Heart right ventricle (tissue), 16 donors: Measurements from ENCODE around the gene GAB2. TPM values are rescaled to one million over a fixed set of nuclear protein-coding genes. Genes with fewer than 3 reads are reported as not detected.

Experiments used
- ATAC-seq, 8 donors: fragments of 200-7000 bp; cut with Tn5 transposase; one replicate each; pipeline ENCODE4 v1.9.1; 2020; ENCODE audit warnings: mild to moderate bottlenecking in 8 of 8, moderate library complexity in 8 of 8, moderate number of reproducible peaks in 1 of 8
- DNase-seq, 2 donors: peaks; one replicate each; pipeline ENCODE4 v3.0.0-alpha.2; 2020
- H3K27ac ChIP-seq, 10 donors: fragments of 200-600 bp; sonication (generic) in 2 of 10; one replicate each; pipeline versions ENCODE4 v1.5.0 to v1.8.0; 2020 to 2022; ENCODE audit warnings: mild to moderate bottlenecking in 3 of 10
- H3K27me3 ChIP-seq, 7 donors: fragments of 200-600 bp; one replicate each; pipeline ENCODE4 v1.8.0; 2021 to 2022; ENCODE audit warnings: mild to moderate bottlenecking in 2 of 7
- H3K36me3 ChIP-seq, 9 donors: fragments of 200-600 bp; sonication (generic) in 1 of 9; one replicate each; pipeline versions ENCODE4 v1.5.0 to v1.8.0; 2020 to 2022; ENCODE audit warnings: mild to moderate bottlenecking in 2 of 9
- H3K4me1 ChIP-seq, 9 donors: fragments of 200-600 bp; sonication (generic) in 1 of 9; one replicate each; pipeline versions ENCODE4 v1.5.0 to v1.8.0; 2020 to 2022; ENCODE audit warnings: mild to moderate bottlenecking in 4 of 9
- H3K4me3 ChIP-seq, 10 donors: fragments of 200-600 bp; sonication (generic) in 2 of 10; one replicate each; pipeline versions ENCODE4 v1.5.0 to v1.8.0; 2020 to 2022; ENCODE audit warnings: mild to moderate bottlenecking in 7 of 10, moderate library complexity in 2 of 10
- H3K9me3 ChIP-seq, 11 donors: fragments of 200-600 bp in 10 of 11; sonication (generic) in 2 of 11; one replicate each; pipeline versions ENCODE4 v1.5.0 to v1.8.0; 2013 to 2022; ENCODE audit warnings: mild to moderate bottlenecking in 2 of 11, control low read depth in 1 of 11, moderate library complexity in 1 of 11
- WGBS, 2 donors: extraction: QIAGEN DNeasy Blood & Tissue Kit; methylation state at CpG; one replicate each; pipeline ENCODE4 v1.1.7; 2013; ENCODE audit warnings: inconsistent platforms in 1 of 2; 5-methylcytosine and 5-hydroxymethylcytosine counted together
- intact Hi-C, 10 donors: fragments of 100-400 bp; cut with DNase I; formaldehyde crosslinking; loops; one replicate each; pipeline versions ENCODE4 v1.11.1 to v1.14.2; 2022
- polyA plus RNA-seq, 2 donors: library from polyadenylated mRNA; stranded (reverse); fragments of 200-250 nt; gene quantifications; one replicate each; pipeline ENCODE4 v1.2.3, GENCODE V29; 2013
- total RNA-seq, 10 donors: library from RNA; stranded (reverse); fragmentation: NEBNext Ultra II Directional in 3 of 10; extraction: Animal tissue kit (Norgen Biotek cat#: 25700) in 3 of 10; gene quantifications; one replicate each; pipeline versions ENCODE4 v1.2.1 to v1.2.4, GENCODE V29; 2021 to 2023
- TF ChIP-seq, protein P1 (sequence below), 9 donors: fragments of 200-600 bp; sonication (generic) in 2 of 9; IDR thresholded peaks; one replicate each; pipeline versions ENCODE4 v1.5.0 to v1.8.0; 2021 to 2022; ENCODE audit warnings: antibody characterized with exemption in 9 of 9, mild to moderate bottlenecking in 5 of 9, moderate library complexity in 1 of 9
- donor health status: Arrhythmogenic right ventricular cardiomyopathy.
- donor health status: ischemic (EF 13 %, LVEDD 7.1; RV severe dilation, severe dysfunction).
- donor health status: healthy with polysubstance abuse.
- donor health status: DM: no; HTN: yes; CAD: no.
- donor health status: DM: no; HTN: no; CAD: no.
- donor health status: ischemic (EF 25% LVEDD 6.9; RV normal size, moderate dysfunction).
- donor health status: ischemic (EF 25% LVEDD 5.7; RV mildly dilated, moderate dysfunction).
- donor health status: healthy.
- donor health status: DM: yes; HTN: yes; CAD: no.
- donor health status: Ischemic cardiomyopathy.
- donor health status: ischemic (EF 35%, LVEDD 5.7; RV mildly dilated, moderate dysfunction).
- donor health status: nonischemic (EF 11% LVEDD 7.7; RV severe dilation, severe dysfunction).
- donor health status: DM: yes; HTN: yes; CAD: no.
- donor health status: PGD.
- donor health status: ischemic (EF 29% LVEDD 5.4; RV normal size, mild dysfunction).
- donor health status: nonischemic (EF 23%, LVEDD 6.1; RV moderate dilation, normal function).

GAB2 gene
- total and polyA plus RNA-seq, 12 donors: 5.0 to 44.6 (median 27.0) TPM

DNA sequence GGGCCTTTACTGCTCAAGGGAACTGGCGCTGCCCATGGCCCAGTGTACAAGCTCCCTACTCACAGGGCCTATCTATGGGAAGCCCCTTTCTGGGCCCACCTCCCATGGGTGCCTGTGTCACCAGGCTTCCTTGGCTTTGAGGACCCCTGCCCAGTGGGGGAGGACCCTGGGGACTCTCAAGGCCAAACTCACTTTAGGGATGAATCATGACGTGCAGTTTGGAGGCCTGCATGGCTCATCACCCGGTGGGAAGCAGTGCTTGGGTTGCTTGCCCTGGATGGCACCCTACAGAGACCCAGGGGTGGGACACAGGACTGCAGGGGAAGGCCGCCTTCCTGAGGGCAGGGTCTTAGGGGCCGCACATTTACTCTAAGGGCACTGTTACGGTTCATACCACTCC lies 245.7 kb downstream of the GAB2 start:
- intact Hi-C loops: loop anchor here in 1 of 10 donors (2.0 kb wide), 1 partner anchor 15 kb away; no protein-coding TSS in a partner anchor
- H3K36me3 ChIP-seq: peaks cover 0 to 38% (median 9%) of the 10 kb centered on the region in 9 donors
- ATAC-seq: no peak
- TF ChIP-seq, protein P1, sequence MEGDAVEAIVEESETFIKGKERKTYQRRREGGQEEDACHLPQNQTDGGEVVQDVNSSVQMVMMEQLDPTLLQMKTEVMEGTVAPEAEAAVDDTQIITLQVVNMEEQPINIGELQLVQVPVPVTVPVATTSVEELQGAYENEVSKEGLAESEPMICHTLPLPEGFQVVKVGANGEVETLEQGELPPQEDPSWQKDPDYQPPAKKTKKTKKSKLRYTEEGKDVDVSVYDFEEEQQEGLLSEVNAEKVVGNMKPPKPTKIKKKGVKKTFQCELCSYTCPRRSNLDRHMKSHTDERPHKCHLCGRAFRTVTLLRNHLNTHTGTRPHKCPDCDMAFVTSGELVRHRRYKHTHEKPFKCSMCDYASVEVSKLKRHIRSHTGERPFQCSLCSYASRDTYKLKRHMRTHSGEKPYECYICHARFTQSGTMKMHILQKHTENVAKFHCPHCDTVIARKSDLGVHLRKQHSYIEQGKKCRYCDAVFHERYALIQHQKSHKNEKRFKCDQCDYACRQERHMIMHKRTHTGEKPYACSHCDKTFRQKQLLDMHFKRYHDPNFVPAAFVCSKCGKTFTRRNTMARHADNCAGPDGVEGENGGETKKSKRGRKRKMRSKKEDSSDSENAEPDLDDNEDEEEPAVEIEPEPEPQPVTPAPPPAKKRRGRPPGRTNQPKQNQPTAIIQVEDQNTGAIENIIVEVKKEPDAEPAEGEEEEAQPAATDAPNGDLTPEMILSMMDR (IDR thresholded peaks at IDR 0.05): no peak
- no peaks in the 10 kb centered on the region for H3K9me3 ChIP-seq
- 94% methylated on average over 6 of the region's 6 CpGs for WGBS, 2 donors
- no peak overlapping the region for H3K4me3 ChIP-seq
- DNase-seq: no peak
- peaks cover 14 to 34% (median 23%) of the 10 kb centered on the region in 9 donors for H3K4me1 ChIP-seq
- H3K27ac ChIP-seq: peak overlapping the region in 1 of 10 donors; percentile 1
- H3K27me3 ChIP-seq: no peaks in the 10 kb centered on the region

DNA sequence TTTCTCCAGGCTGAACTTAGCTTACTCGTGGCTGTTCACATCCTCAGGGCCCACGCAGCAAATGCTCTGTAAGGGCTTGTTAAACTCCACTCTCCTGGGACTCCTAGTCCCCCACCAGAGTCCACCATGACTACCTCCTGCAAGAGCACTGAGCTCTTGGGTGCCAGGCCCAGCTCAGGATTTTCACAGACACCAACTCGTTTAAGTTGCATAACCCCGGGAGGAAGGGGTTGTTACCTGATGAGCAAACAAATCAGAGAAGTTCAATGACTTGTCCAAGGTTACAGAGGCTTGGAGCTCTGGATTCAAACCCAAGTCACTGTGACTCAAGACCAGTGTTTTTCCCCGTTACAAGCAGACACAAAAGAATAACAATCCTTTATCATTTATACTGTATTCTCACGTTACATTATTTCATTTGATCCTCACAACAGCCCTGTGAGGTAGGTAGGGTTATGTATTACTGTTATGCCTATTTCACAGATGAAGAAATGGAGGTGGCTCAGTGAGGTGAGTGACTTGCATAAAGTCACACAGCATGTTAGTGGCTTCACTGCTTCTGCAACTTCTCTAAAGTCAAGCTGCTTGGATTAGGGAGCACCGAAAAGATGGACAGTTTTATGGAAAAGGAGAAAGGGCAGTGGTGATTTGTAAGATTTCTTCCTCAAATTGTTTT lies 246.6 kb downstream of the GAB2 start:
- WGBS, 2 donors: 85 to 88% methylated on average over 7 of the region's 7 CpGs
- TF ChIP-seq, protein P1 (IDR thresholded peaks at IDR 0.05): no peak
- ATAC-seq (no peak), DNase-seq (no peak)
- Histone ChIP-seq H3K27ac (peak overlapping the region in 4 of 10 donors; percentile 1 to 92 (median 89)), H3K4me1 (peaks cover 14 to 37% (median 28%) of the 10 kb centered on the region in 9 donors), H3K4me3 (no peak overlapping the region), H3K9me3 (no peaks in the 10 kb centered on the region), H3K27me3 (no peaks in the 10 kb centered on the region), H3K36me3 (peaks cover 0 to 34% (median 9%) of the 10 kb centered on the region in 9 donors)
- intact Hi-C loops: loop anchor here in 1 of 10 donors (1.0 kb wide), 1 partner anchor 31 kb away; no protein-coding TSS in a partner anchor

DNA sequence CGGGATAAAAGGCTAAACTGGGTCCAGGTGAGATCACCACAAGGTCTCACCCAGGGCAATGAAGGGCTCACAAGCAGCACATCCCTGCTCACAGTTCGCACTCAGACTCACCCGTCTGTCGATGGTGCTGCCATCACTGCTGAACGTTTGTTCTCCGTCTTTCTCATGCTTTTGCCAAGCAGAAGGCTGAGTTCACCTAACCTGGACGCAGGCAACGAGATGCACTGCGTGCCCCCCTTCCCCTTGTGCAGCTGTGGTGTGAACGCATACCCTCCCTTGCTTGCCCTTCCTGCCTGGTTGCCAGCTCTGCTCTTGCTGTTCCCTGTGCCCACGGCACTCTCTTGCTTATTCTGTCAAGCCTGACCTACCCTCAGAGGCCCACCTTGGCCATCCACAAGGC lies 247.2 kb downstream of the GAB2 start:
- H3K9me3 ChIP-seq: no peaks in the 10 kb centered on the region
- peak overlapping the region in 5 of 10 donors; percentile 70 to 92 (median 89) for H3K27ac ChIP-seq
- H3K36me3 ChIP-seq: peaks cover 0 to 34% (median 9%) of the 10 kb centered on the region in 9 donors
- intact Hi-C loops: loop anchor here in 1 of 10 donors (1.0 kb wide), 1 partner anchor 30 kb away; no protein-coding TSS in a partner anchor
- H3K27me3 ChIP-seq: no peaks in the 10 kb centered on the region
- 93 to 97% methylated on average over 11 of the region's 11 CpGs for WGBS, 2 donors
- TF ChIP-seq, protein P1 (IDR thresholded peaks at IDR 0.05): no peak
- H3K4me1 ChIP-seq: peaks cover 14 to 37% (median 28%) of the 10 kb centered on the region in 9 donors
- DNase-seq (no peak), ATAC-seq (no peak)
- H3K4me3 ChIP-seq: no peak overlapping the region

DNA sequence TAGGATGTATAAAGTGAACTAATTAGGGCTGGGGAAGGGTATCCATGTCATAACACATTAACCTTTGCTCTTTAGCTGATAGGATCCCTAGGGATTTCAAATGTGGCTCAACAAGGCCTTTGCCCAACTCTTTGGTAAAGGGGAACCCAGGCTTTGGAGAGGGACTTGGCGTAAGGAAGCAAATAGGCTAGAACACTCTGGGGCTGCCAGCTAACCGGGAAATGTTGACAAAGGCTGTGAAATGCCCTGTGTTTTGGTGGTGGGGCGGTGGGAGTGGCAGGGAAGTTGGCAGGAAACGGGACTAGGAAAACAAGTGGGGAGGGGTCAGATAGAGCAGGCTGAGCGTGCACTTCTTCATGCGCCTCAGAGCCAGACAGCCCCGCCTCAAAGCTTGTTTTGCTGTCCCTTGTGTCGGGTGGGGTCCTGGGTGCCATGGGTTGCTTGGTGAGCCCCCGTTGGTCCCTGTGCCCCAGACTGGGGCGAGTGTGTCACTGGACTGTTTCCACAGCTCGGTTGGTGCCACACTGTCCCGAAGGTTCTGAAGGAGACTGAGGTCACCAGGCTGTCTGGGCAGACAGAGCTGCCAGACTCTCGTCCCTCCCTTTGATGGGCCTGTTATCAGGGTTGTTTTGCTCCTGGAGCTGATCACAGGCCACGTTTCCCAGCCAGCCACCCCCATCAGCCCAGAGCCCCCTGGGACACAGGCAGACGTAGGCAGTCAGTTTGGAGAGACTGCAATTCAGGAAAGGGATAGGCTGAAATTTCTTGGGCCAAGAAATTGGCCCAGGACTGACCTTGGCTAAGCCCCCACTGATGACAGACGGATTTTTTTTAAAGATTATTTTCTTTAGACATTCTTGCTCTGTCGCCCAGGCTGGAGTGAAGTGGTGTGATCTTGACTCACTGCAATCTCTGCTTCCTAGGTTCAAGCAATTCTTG lies 248.8 kb downstream of the GAB2 start:
- Histone ChIP-seq H3K27me3 (no peaks in the 10 kb centered on the region), H3K9me3 (peaks cover 0 to 6% (median 0%) of the 10 kb centered on the region in 11 donors), H3K4me3 (no peak overlapping the region), H3K4me1 (peaks cover 14 to 45% (median 32%) of the 10 kb centered on the region in 9 donors), H3K27ac (peak overlapping the region; percentile 70 to 92 (median 86)), H3K36me3 (peaks cover 0 to 24% (median 4%) of the 10 kb centered on the region in 9 donors)
- WGBS, 2 donors: 18 to 28% methylated on average over 17 of the region's 17 CpGs
- TF ChIP-seq, protein P1 (IDR thresholded peaks at IDR 0.05): no peak
- intact Hi-C loops: loop anchor here in 2 of 10 donors (10.0 kb wide), 1 partner anchor 256 kb away; no protein-coding TSS in a partner anchor
- ATAC-seq (peak; percentile 91 to 95 (median 94)), DNase-seq (peak; percentile 87 to 90)
